ENCODE measurements around the gene NUMB. TPM values are rescaled to one million over a fixed set of nuclear protein-coding genes. Genes with fewer than 3 reads are reported as not detected.

The NUMB gene
- polyA plus RNA-seq, 1 donor, result 88.3 TPM

- 100% methylated on average over 1 of the region's 4 CpGs for WGBS (ENCODE audit: insufficient coverage, low lambda C conversion rate)
- Histone ChIP-seq H3K27me3 (ENCODE audit: control insufficient read depth, insufficient read depth, low read length) (no peaks in the 10 kb centered on the region), H3K4me3 (ENCODE audit: low read length) (no peak overlapping the region), H3K27ac (ENCODE audit: low read length) (no peak overlapping the region), H3K9me3 (ENCODE audit: control insufficient read depth, low read depth, low read length) (no peaks in the 10 kb centered on the region), H3K36me3 (ENCODE audit: control insufficient read depth, insufficient read depth, low read length) (no peaks in the 10 kb centered on the region), H3K4me1 (ENCODE audit: control insufficient read depth, insufficient read depth, low read length) (peaks cover 50% of the 10 kb centered on the region)
- no peak for DNase-seq
Measured at GRCh38 chr14:73466861-73467260, 8.5 kb upstream of the NUMB start.

- Histone ChIP-seq H3K27ac (ENCODE audit: low read length) (no peak overlapping the region), H3K4me1 (ENCODE audit: control insufficient read depth, insufficient read depth, low read length) (peaks cover 59% of the 10 kb centered on the region), H3K36me3 (ENCODE audit: control insufficient read depth, insufficient read depth, low read length) (no peaks in the 10 kb centered on the region), H3K4me3 (ENCODE audit: low read length) (no peak overlapping the region), H3K27me3 (ENCODE audit: control insufficient read depth, insufficient read depth, low read length) (no peaks in the 10 kb centered on the region), H3K9me3 (ENCODE audit: control insufficient read depth, low read depth, low read length) (no peaks in the 10 kb centered on the region)
- no CpG with 5 or more reads among the region's 5 CpGs for WGBS (ENCODE audit: insufficient coverage, low lambda C conversion rate)
- no peak for DNase-seq
Measured at GRCh38 chr14:73465823-73466532, 7.6 kb upstream of the NUMB start.

- Histone ChIP-seq H3K4me3 (ENCODE audit: low read length) (peak overlapping the region; percentile 38), H3K4me1 (ENCODE audit: control insufficient read depth, insufficient read depth, low read length) (peaks cover 66% of the 10 kb centered on the region)
Measured at GRCh38 chr14:73463411-73463810, 5.1 kb upstream of the NUMB start.

GRCh38 chr14:73462815-73463214, 4.5 kb upstream of the NUMB start:
- H3K9me3 ChIP-seq (ENCODE audit: control insufficient read depth, low read depth, low read length), result no peaks in the 10 kb centered on the region
- peak overlapping the region; percentile 38 for H3K4me3 ChIP-seq (ENCODE audit: low read length)
- no peaks in the 10 kb centered on the region for H3K27me3 ChIP-seq (ENCODE audit: control insufficient read depth, insufficient read depth, low read length)
- H3K27ac ChIP-seq (ENCODE audit: low read length), result peak overlapping the region; percentile 81
- no peak for DNase-seq
- no CpG with 5 or more reads among the region's 4 CpGs for WGBS (ENCODE audit: insufficient coverage, low lambda C conversion rate)
- H3K4me1 ChIP-seq (ENCODE audit: control insufficient read depth, insufficient read depth, low read length), result peaks cover 60% of the 10 kb centered on the region
- H3K36me3 ChIP-seq (ENCODE audit: control insufficient read depth, insufficient read depth, low read length), result no peaks in the 10 kb centered on the region

More at GRCh38 chr14:73463411-73463810, 5.1 kb upstream of the NUMB start:
- no CpG with 5 or more reads among the region's 5 CpGs for WGBS (ENCODE audit: insufficient coverage, low lambda C conversion rate)
- Histone ChIP-seq H3K27me3 (ENCODE audit: control insufficient read depth, insufficient read depth, low read length) (no peaks in the 10 kb centered on the region), H3K27ac (ENCODE audit: low read length) (peak overlapping the region; percentile 81), H3K36me3 (ENCODE audit: control insufficient read depth, insufficient read depth, low read length) (no peaks in the 10 kb centered on the region), H3K9me3 (ENCODE audit: control insufficient read depth, low read depth, low read length) (no peaks in the 10 kb centered on the region)
- peak; percentile 69 to 80 for DNase-seq

- peaks cover 54% of the 10 kb centered on the region for H3K4me1 ChIP-seq (ENCODE audit: control insufficient read depth, insufficient read depth, low read length)
- DNase-seq, result peak; percentile 92 to 98
- whole genome bisulfite sequencing (ENCODE audit: insufficient coverage, low lambda C conversion rate), result no CpG with 5 or more reads among the region's 6 CpGs
Measured at GRCh38 chr14:73462048-73462715, 3.8 kb upstream of the NUMB start.

GRCh38 chr14:73461478-73462047, 3.2 kb upstream of the NUMB start:
- Histone ChIP-seq H3K36me3 (ENCODE audit: control insufficient read depth, insufficient read depth, low read length) (no peaks in the 10 kb centered on the region), H3K27me3 (ENCODE audit: control insufficient read depth, insufficient read depth, low read length) (no peaks in the 10 kb centered on the region), H3K4me3 (ENCODE audit: low read length) (peak overlapping the region; percentile 38), H3K4me1 (ENCODE audit: control insufficient read depth, insufficient read depth, low read length) (peaks cover 55% of the 10 kb centered on the region), H3K27ac (ENCODE audit: low read length) (peak overlapping the region; percentile 81), H3K9me3 (ENCODE audit: control insufficient read depth, low read depth, low read length) (no peaks in the 10 kb centered on the region)
- no peak for DNase-seq
- 36% methylated on average over 3 of the region's 6 CpGs for WGBS (ENCODE audit: insufficient coverage, low lambda C conversion rate)

More at GRCh38 chr14:73462048-73462715, 3.8 kb upstream of the NUMB start:
- Histone ChIP-seq H3K4me3 (ENCODE audit: low read length) (peak overlapping the region; percentile 38), H3K27ac (ENCODE audit: low read length) (peak overlapping the region; percentile 81), H3K36me3 (ENCODE audit: control insufficient read depth, insufficient read depth, low read length) (no peaks in the 10 kb centered on the region), H3K27me3 (ENCODE audit: control insufficient read depth, insufficient read depth, low read length) (no peaks in the 10 kb centered on the region), H3K9me3 (ENCODE audit: control insufficient read depth, low read depth, low read length) (no peaks in the 10 kb centered on the region)

- H3K4me3 ChIP-seq (ENCODE audit: low read length), result no peak overlapping the region
- WGBS (ENCODE audit: insufficient coverage, low lambda C conversion rate), result no CpG with 5 or more reads among the region's 2 CpGs
- peak overlapping the region; percentile 81 for H3K27ac ChIP-seq (ENCODE audit: low read length)
- no peaks in the 10 kb centered on the region for H3K27me3 ChIP-seq (ENCODE audit: control insufficient read depth, insufficient read depth, low read length)
- peaks cover 55% of the 10 kb centered on the region for H3K4me1 ChIP-seq (ENCODE audit: control insufficient read depth, insufficient read depth, low read length)
- no peaks in the 10 kb centered on the region for H3K9me3 ChIP-seq (ENCODE audit: control insufficient read depth, low read depth, low read length)
- peak in 1 of 2 donors; percentile 44 for DNase-seq
- no peaks in the 10 kb centered on the region for H3K36me3 ChIP-seq (ENCODE audit: control insufficient read depth, insufficient read depth, low read length)
Measured at GRCh38 chr14:73460691-73461127, 2.4 kb upstream of the NUMB start.

- Histone ChIP-seq H3K9me3 (ENCODE audit: control insufficient read depth, low read depth, low read length) (no peaks in the 10 kb centered on the region), H3K4me1 (ENCODE audit: control insufficient read depth, insufficient read depth, low read length) (peaks cover 57% of the 10 kb centered on the region), H3K27me3 (ENCODE audit: control insufficient read depth, insufficient read depth, low read length) (no peaks in the 10 kb centered on the region), H3K36me3 (ENCODE audit: control insufficient read depth, insufficient read depth, low read length) (no peaks in the 10 kb centered on the region), H3K4me3 (ENCODE audit: low read length) (no peak overlapping the region), H3K27ac (ENCODE audit: low read length) (peak overlapping the region; percentile 81)
- WGBS (ENCODE audit: insufficient coverage, low lambda C conversion rate), result no CpG with 5 or more reads among the region's 4 CpGs
- no peak for DNase-seq
Measured at GRCh38 chr14:73459959-73460358, 1.6 kb upstream of the NUMB start.

GRCh38 chr14:73457924-73458182, 493 bp downstream of the NUMB start:
- peak in 1 of 2 donors; percentile 61 for DNase-seq
- H3K4me3 ChIP-seq (ENCODE audit: low read length), result peak overlapping the region; percentile 91
- H3K36me3 ChIP-seq (ENCODE audit: control insufficient read depth, insufficient read depth, low read length), result no peaks in the 10 kb centered on the region
- no peaks in the 10 kb centered on the region for H3K27me3 ChIP-seq (ENCODE audit: control insufficient read depth, insufficient read depth, low read length)
- WGBS (ENCODE audit: insufficient coverage, low lambda C conversion rate), result no CpG with 5 or more reads among the region's 14 CpGs
- H3K27ac ChIP-seq (ENCODE audit: low read length), result peak overlapping the region; percentile 88
- H3K9me3 ChIP-seq (ENCODE audit: control insufficient read depth, low read depth, low read length), result no peaks in the 10 kb centered on the region
- peaks cover 46% of the 10 kb centered on the region for H3K4me1 ChIP-seq (ENCODE audit: control insufficient read depth, insufficient read depth, low read length)

GRCh38 chr14:73457041-73457923, 1.1 kb downstream of the NUMB start:
- DNase-seq, result peak in 1 of 2 donors; percentile 62
- Histone ChIP-seq H3K27ac (ENCODE audit: low read length) (peak overlapping the region; percentile 88), H3K4me1 (ENCODE audit: control insufficient read depth, insufficient read depth, low read length) (peaks cover 40% of the 10 kb centered on the region), H3K4me3 (ENCODE audit: low read length) (peak overlapping the region; percentile 91), H3K9me3 (ENCODE audit: control insufficient read depth, low read depth, low read length) (no peaks in the 10 kb centered on the region), H3K36me3 (ENCODE audit: control insufficient read depth, insufficient read depth, low read length) (peaks cover 4% of the 10 kb centered on the region), H3K27me3 (ENCODE audit: control insufficient read depth, insufficient read depth, low read length) (no peaks in the 10 kb centered on the region)
- WGBS (ENCODE audit: insufficient coverage, low lambda C conversion rate), result 0% methylated on average over 2 of the region's 24 CpGs

Data from large intestine (tissue), 3 donors.